Measurements from ENCODE around the gene FRMD5. TPM values are rescaled to one million over a fixed set of nuclear protein-coding genes. Genes with fewer than 3 reads are reported as not detected.
A peak's percentile ranks its signal among the peaks of the same experiment; 100 is the strongest.

Gene FRMD5
- total RNA-seq, 1 donor from 2014 or later = 62.4 TPM

GRCh38 chr15:43881944-43882343, 313.1 kb downstream of the FRMD5 start:
- Histone ChIP-seq H3K36me3 (no peaks in the 10 kb centered on the region), H3K27me3 (ENCODE audit: low read depth) (no peaks in the 10 kb centered on the region), H3K27ac (replicated peaks) (peak overlapping the region; percentile 93), H3K4me1 (peaks cover 31% of the 10 kb centered on the region), H3K4me3 (no peak overlapping the region), H3K9me3 (replicated peaks) (no peaks in the 10 kb centered on the region)
- no peak for DNase-seq
- intact Hi-C loops (cut with micrococcal nuclease) = no loop called here
- TF ChIP-seq, protein P1, sequence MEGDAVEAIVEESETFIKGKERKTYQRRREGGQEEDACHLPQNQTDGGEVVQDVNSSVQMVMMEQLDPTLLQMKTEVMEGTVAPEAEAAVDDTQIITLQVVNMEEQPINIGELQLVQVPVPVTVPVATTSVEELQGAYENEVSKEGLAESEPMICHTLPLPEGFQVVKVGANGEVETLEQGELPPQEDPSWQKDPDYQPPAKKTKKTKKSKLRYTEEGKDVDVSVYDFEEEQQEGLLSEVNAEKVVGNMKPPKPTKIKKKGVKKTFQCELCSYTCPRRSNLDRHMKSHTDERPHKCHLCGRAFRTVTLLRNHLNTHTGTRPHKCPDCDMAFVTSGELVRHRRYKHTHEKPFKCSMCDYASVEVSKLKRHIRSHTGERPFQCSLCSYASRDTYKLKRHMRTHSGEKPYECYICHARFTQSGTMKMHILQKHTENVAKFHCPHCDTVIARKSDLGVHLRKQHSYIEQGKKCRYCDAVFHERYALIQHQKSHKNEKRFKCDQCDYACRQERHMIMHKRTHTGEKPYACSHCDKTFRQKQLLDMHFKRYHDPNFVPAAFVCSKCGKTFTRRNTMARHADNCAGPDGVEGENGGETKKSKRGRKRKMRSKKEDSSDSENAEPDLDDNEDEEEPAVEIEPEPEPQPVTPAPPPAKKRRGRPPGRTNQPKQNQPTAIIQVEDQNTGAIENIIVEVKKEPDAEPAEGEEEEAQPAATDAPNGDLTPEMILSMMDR (IDR thresholded peaks at IDR 0.05; ENCODE audit: borderline replicate concordance) = peak; percentile 57

DNA sequence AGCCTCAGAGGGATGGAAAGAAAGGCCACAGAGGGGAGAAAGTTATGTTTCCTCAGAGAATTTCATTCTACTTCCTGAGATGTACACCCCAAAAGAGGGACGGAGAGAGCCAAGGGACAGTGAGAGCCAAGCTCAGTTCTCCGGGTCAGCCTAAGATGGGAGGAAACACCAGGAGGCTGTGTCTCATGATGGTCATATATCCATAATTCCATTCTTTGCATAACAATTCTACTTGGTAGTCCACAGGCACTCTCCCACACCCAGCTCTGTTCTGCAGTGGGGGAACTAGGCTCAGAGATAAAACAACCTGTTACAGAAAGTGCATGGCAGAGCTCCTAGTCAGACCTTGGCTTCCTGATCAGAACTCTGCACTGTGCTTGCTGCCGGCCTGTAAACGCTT, 313.8 kb downstream of the FRMD5 start:
- Histone ChIP-seq H3K9me3 (replicated peaks) (no peaks in the 10 kb centered on the region), H3K27ac (replicated peaks) (peak overlapping the region; percentile 93), H3K36me3 (no peaks in the 10 kb centered on the region), H3K4me1 (peaks cover 31% of the 10 kb centered on the region), H3K4me3 (no peak overlapping the region), H3K27me3 (ENCODE audit: low read depth) (no peaks in the 10 kb centered on the region)
- DNase-seq = no peak
- TF ChIP-seq, protein P1 (IDR thresholded peaks at IDR 0.05; ENCODE audit: borderline replicate concordance) = no peak
- intact Hi-C loops (cut with micrococcal nuclease) = no loop called here

GRCh38 chr15:43880406-43881194, 314.5 kb downstream of the FRMD5 start:
- H3K4me3 ChIP-seq = peak overlapping the region; percentile 71
- DNase-seq = no peak
- no peaks in the 10 kb centered on the region for H3K27me3 ChIP-seq (ENCODE audit: low read depth)

GRCh38 chr15:43879386-43880355, 315.4 kb downstream of the FRMD5 start:
- H3K4me3 ChIP-seq = peak overlapping the region; percentile 71
- DNase-seq = peak; percentile 54
- peaks cover 45% of the 10 kb centered on the region for H3K4me1 ChIP-seq
- TF ChIP-seq, protein P1 (IDR thresholded peaks at IDR 0.05; ENCODE audit: borderline replicate concordance) = no peak
- no peaks in the 10 kb centered on the region for H3K27me3 ChIP-seq (ENCODE audit: low read depth)
- H3K36me3 ChIP-seq = no peaks in the 10 kb centered on the region
- H3K27ac ChIP-seq (replicated peaks) = peak overlapping the region; percentile 93
- H3K9me3 ChIP-seq (replicated peaks) = no peaks in the 10 kb centered on the region
- intact Hi-C loops (cut with micrococcal nuclease) = no loop called here

More at GRCh38 chr15:43880406-43881194, 314.5 kb downstream of the FRMD5 start:
- Histone ChIP-seq H3K27ac (replicated peaks) (peak overlapping the region; percentile 93), H3K4me1 (peaks cover 36% of the 10 kb centered on the region), H3K36me3 (no peaks in the 10 kb centered on the region), H3K9me3 (replicated peaks) (no peaks in the 10 kb centered on the region)
- TF ChIP-seq, protein P1 (IDR thresholded peaks at IDR 0.05; ENCODE audit: borderline replicate concordance) = no peak
- intact Hi-C loops (cut with micrococcal nuclease) = no loop called here

DNA sequence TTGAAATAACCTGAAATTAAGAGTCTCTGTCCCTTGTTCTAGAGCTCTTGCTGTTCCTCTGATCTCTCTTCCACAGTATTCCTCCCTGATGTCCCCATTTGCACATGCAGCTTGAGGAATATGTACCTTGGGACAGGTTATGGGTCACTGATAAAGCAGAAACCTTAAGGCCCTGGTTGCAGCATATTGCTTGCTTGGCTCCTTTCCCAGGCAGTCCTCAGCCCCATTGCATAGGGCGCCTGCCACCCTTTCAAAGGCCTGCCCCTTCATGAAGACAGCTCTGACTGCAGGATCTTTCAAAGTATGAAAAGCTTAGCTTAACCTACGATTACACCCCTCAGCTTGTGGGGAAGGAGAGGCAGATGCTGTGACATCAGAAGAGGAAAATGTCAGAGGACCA, 316.6 kb downstream of the FRMD5 start:
- intact Hi-C loops (cut with micrococcal nuclease) = no loop called here

More for the DNA sequence above, 316.6 kb downstream of the FRMD5 start:
- TF ChIP-seq, protein P1 (IDR thresholded peaks at IDR 0.05; ENCODE audit: borderline replicate concordance) = no peak
- Histone ChIP-seq H3K4me3 (peak overlapping the region; percentile 71), H3K36me3 (peaks cover 8% of the 10 kb centered on the region), H3K27me3 (ENCODE audit: low read depth) (no peaks in the 10 kb centered on the region), H3K27ac (replicated peaks) (peak overlapping the region; percentile 93), H3K4me1 (peaks cover 54% of the 10 kb centered on the region), H3K9me3 (replicated peaks) (no peaks in the 10 kb centered on the region)
- DNase-seq = no peak

Measured in left ventricle myocardium inferior (tissue), 1 donor.